H1 (cell line): ENCODE results near the gene FAM111A. TPM values are rescaled to one million over a fixed set of nuclear protein-coding genes. Genes with fewer than 3 reads are reported as not detected.

Source experiments
- CTCF ChIA-PET: fragments of 300-600 bp; sonication (Branson Sonifier 250); formaldehyde crosslinking; loops from one replicate; lab custom pipeline; 2021; ENCODE audit not compliant: partially characterized antibody; lab: Charles Lee
- POLR2A ChIA-PET: fragments of 300-600 bp; sonication (Branson Sonifier 250); formaldehyde crosslinking; loops from one replicate; lab custom pipeline; 2021; ENCODE audit warnings: inconsistent platforms; ENCODE audit not compliant: partially characterized antibody; lab: Charles Lee
- DNase-seq, 2 experiments: peaks; one replicate each; pipeline versions ENCODE4 v3.0.0 to v3.0.0-alpha.2; 2010 to 2022; ENCODE audit warnings: low spot score in 2 of 2, low read depth in 1 of 2, mixed read lengths in 1 of 2
- FAIRE-seq: peaks from 2 replicates; lab custom pipeline; 2011; peaks lifted over from hg19 to GRCh38; lab: Jason Lieb, UNC
- H2AFZ ChIP-seq: 2 replicates; pipeline ENCODE4 v1.8.1; 2012; ENCODE audit warnings: low read length, inconsistent platforms
- H2AK5ac ChIP-seq: 2 replicates; pipeline ENCODE4 v1.6.1; 2013; ENCODE audit warnings: low read depth, low read length
- H2BK120ac ChIP-seq: replicated peaks from 2 replicates; pipeline ENCODE3; 2013; ENCODE audit warnings: low read depth, low read length, inconsistent platforms
- H2BK12ac ChIP-seq: 2 replicates; pipeline ENCODE4 v1.6.1; 2013; ENCODE audit warnings: low read depth, low read length
- H2BK15ac ChIP-seq: 2 replicates; pipeline ENCODE4 v1.6.1; 2013; ENCODE audit warnings: low read length
- H2BK20ac ChIP-seq: 2 replicates; pipeline ENCODE4 v1.6.1; 2013; ENCODE audit warnings: low read length
- H2BK5ac ChIP-seq: 2 replicates; pipeline ENCODE4 v1.6.1; 2013; ENCODE audit warnings: low read depth, low read length
- H3K14ac ChIP-seq: 2 replicates; pipeline ENCODE4 v1.6.1; 2013; ENCODE audit warnings: inconsistent platforms; ENCODE audit not compliant: insufficient read length
- H3K18ac ChIP-seq: 2 replicates; pipeline ENCODE4 v1.6.1; 2013; ENCODE audit warnings: low read length; ENCODE audit errors: extremely low read depth
- H3K23ac ChIP-seq: 2 replicates; pipeline ENCODE4 v1.6.1; 2013; ENCODE audit warnings: inconsistent platforms; ENCODE audit not compliant: insufficient read length
- H3K23me2 ChIP-seq: 2 replicates; pipeline ENCODE4 v1.6.1; 2013; ENCODE audit warnings: low read depth, low read length
- H3K27ac ChIP-seq: 2 replicates; pipeline ENCODE4 v1.6.1; 2011; ENCODE audit warnings: low read depth, low read length, inconsistent platforms
- H3K27me3 ChIP-seq, 4 experiments: replicated peaks in 1 of 4; 1 replicate in 1 of 4; 2 replicates in 3 of 4; pipeline versions ENCODE4 v1.6.1 to v1.8.1; 2011 to 2013; ENCODE audit warnings: low read length in 3 of 4, mild to moderate bottlenecking in 3 of 4, inconsistent platforms in 2 of 4, mixed read lengths in 2 of 4, moderate library complexity in 1 of 4; ENCODE audit not compliant: control insufficient read depth in 3 of 4, insufficient read depth in 3 of 4; ENCODE audit errors: extremely low read depth in 1 of 4
- H3K36me3 ChIP-seq, 4 experiments: 2 replicates each; pipeline versions ENCODE4 v1.6.1 to v1.8.1; 2011 to 2013; ENCODE audit warnings: mild to moderate bottlenecking in 4 of 4, low read length in 3 of 4, moderate library complexity in 2 of 4, control low read depth in 1 of 4, inconsistent platforms in 1 of 4; ENCODE audit not compliant: insufficient read depth in 4 of 4, control insufficient read depth in 2 of 4
- H3K4ac ChIP-seq: replicated peaks from 2 replicates; pipeline ENCODE3; 2013; ENCODE audit warnings: low read length, low read depth, mixed read lengths, inconsistent platforms; ENCODE audit not compliant: insufficient read length
- H3K4me1 ChIP-seq, 4 experiments: replicated peaks in 1 of 4; 1 replicate in 1 of 4; 2 replicates in 3 of 4; pipeline versions ENCODE4 v1.6.1 to v1.8.1; 2011 to 2013; ENCODE audit warnings: low read length in 3 of 4, inconsistent platforms in 2 of 4, mixed read lengths in 1 of 4; ENCODE audit not compliant: insufficient read depth in 4 of 4, control insufficient read depth in 3 of 4
- H3K4me2 ChIP-seq, 2 experiments: 2 replicates each; pipeline versions ENCODE4 v1.6.1 to v1.8.1; 2011 to 2013; ENCODE audit warnings: low read depth in 2 of 2, low read length in 2 of 2, control low read depth in 1 of 2, inconsistent platforms in 1 of 2, mild to moderate bottlenecking in 1 of 2; ENCODE audit not compliant: insufficient read depth in 1 of 2
- H3K4me3 ChIP-seq, 4 experiments: fragments of 200-600, 300-600 bp in 1 of 4; sonication (generic), shearing (Covaris generic), sonication (Bioruptor Twin) in 1 of 4; 2 replicates each; pipeline versions ENCODE4 v1.5.1 to v1.8.1; 2011 to 2016; ENCODE audit warnings: low read length in 4 of 4, low read depth in 3 of 4, control low read depth in 2 of 4, inconsistent platforms in 2 of 4, mild to moderate bottlenecking in 2 of 4, mixed read lengths in 1 of 4, moderate library complexity in 1 of 4; ENCODE audit not compliant: insufficient read depth in 2 of 4; ENCODE audit errors: extremely low read depth in 1 of 4
- H3K56ac ChIP-seq: replicated peaks from 2 replicates; pipeline ENCODE3; 2013; ENCODE audit warnings: low read depth, mild to moderate bottlenecking, mixed read lengths, low read length, inconsistent platforms; ENCODE audit not compliant: insufficient read length
- H3K79me1 ChIP-seq: 2 replicates; pipeline ENCODE4 v1.6.1; 2013; ENCODE audit warnings: low read depth, low read length, control low read depth
- H3K79me2 ChIP-seq, 2 experiments: 2 replicates each; pipeline versions ENCODE4 v1.6.1 to v1.8.1; 2012 to 2013; ENCODE audit warnings: low read length in 2 of 2, mild to moderate bottlenecking in 2 of 2, inconsistent platforms in 1 of 2; ENCODE audit not compliant: insufficient read depth in 2 of 2, control insufficient read depth in 1 of 2
- H3K9ac ChIP-seq, 4 experiments: replicated peaks in 1 of 4; 1 replicate in 1 of 4; 2 replicates in 3 of 4; pipeline versions ENCODE4 v1.6.1 to v1.8.1; 2011 to 2013; ENCODE audit warnings: low read depth in 3 of 4, low read length in 3 of 4, control low read depth in 2 of 4, mild to moderate bottlenecking in 2 of 4, moderate library complexity in 2 of 4, inconsistent platforms in 1 of 4; ENCODE audit errors: extremely low read depth in 1 of 4
- H3K9me3 ChIP-seq, 2 experiments: 2 replicates each; pipeline versions ENCODE4 v1.6.1 to v1.8.1; 2012 to 2013; ENCODE audit warnings: mild to moderate bottlenecking in 2 of 2, moderate library complexity in 2 of 2, control low read depth in 1 of 2, inconsistent platforms in 1 of 2, low read depth in 1 of 2, low read length in 1 of 2, mixed read lengths in 1 of 2; ENCODE audit not compliant: insufficient read depth in 2 of 2
- H4K20me1 ChIP-seq, 2 experiments: replicated peaks in 1 of 2; 2 replicates each; pipeline versions ENCODE3 to v1.8.1; 2011 to 2013; ENCODE audit warnings: inconsistent platforms in 2 of 2, low read length in 2 of 2, mild to moderate bottlenecking in 1 of 2; ENCODE audit not compliant: insufficient read depth in 2 of 2, control insufficient read depth in 1 of 2
- H4K5ac ChIP-seq: 2 replicates; pipeline ENCODE4 v1.6.1; 2013; ENCODE audit warnings: low read length, low read depth, mixed read lengths, inconsistent platforms; ENCODE audit not compliant: insufficient read length
- H4K8ac ChIP-seq: 2 replicates; pipeline ENCODE4 v1.8.0; 2013; ENCODE audit warnings: mild to moderate bottlenecking, moderate library complexity, low read length, inconsistent platforms; ENCODE audit not compliant: insufficient read depth; ENCODE audit errors: extremely low read depth
- H4K91ac ChIP-seq: replicated peaks from 2 replicates; pipeline ENCODE3; 2013; ENCODE audit warnings: low read length, mixed read lengths, inconsistent platforms; ENCODE audit not compliant: insufficient read length
- CBX5 ChIP-seq: fragments of 300-800, 300-1000 bp; sonication (generic); IDR thresholded peaks from 2 replicates; pipeline ENCODE4 v1.7.1; 2016; ENCODE audit warnings: antibody characterized with exemption, low read length, low read depth
- CHD1 ChIP-seq: IDR thresholded peaks from 2 replicates; pipeline ENCODE4 v1.6.1; 2012; ENCODE audit warnings: low read depth, low read length, improper control_type of control experiment
- RAD21 ChIP-seq, 2 experiments: IDR thresholded peaks in 1 of 2; conservative IDR thresholded peaks in 1 of 2; 2 replicates each; pipeline ENCODE4 v1.6.1; 2011; ENCODE audit warnings: low read depth in 2 of 2, low read length in 2 of 2, improper control_type of control experiment in 1 of 2, inconsistent platforms in 1 of 2, mild to moderate bottlenecking in 1 of 2, moderate library complexity in 1 of 2
- RBBP5 ChIP-seq: IDR thresholded peaks from 2 replicates; pipeline ENCODE4 v1.7.1; 2012; ENCODE audit warnings: low read depth, mild to moderate bottlenecking, inconsistent platforms, low read length, moderate library complexity, borderline replicate concordance
- SIRT6 ChIP-seq: IDR thresholded peaks from one replicate; pipeline ENCODE4 v1.7.1; 2012; ENCODE audit warnings: low read length, inconsistent platforms
- TAF1 ChIP-seq: IDR thresholded peaks from 2 replicates; pipeline ENCODE4 v1.6.1; 2011; ENCODE audit warnings: mild to moderate bottlenecking, low read depth, low read length
- WGBS, 2 experiments: shearing (Covaris generic) in 1 of 2; methylation state at CpG; one replicate each; pipeline versions ENCODE4 v1.1.6 to v1.1.7; 2013 to 2015; ENCODE audit warnings: low lambda C conversion rate in 2 of 2, mixed read lengths in 2 of 2, inconsistent platforms in 1 of 2, low coverage in 1 of 2, missing lambda C conversion rate in 1 of 2; ENCODE audit not compliant: insufficient replicate concordance in 2 of 2, insufficient coverage in 1 of 2, insufficient read length in 1 of 2; ENCODE audit errors: extremely low coverage in 1 of 2, missing lambda C conversion rate in 1 of 2; 5-methylcytosine and 5-hydroxymethylcytosine counted together
- polyA plus RNA-seq, 7 experiments: library from polyadenylated mRNA; depleted of rRNA in 3 of 7; stranded (reverse) in 5 of 7; unstranded in 2 of 7; fragments of >200 nt in 5 of 7; fragments of 200-250 nt in 2 of 7; gene quantifications; 1 replicate in 5 of 7; 2 replicates in 1 of 7; 4 replicates in 1 of 7; pipeline versions ENCODE4 v1.2.1 to v1.2.3, GENCODE V29; 2011 to 2013; ENCODE audit warnings: missing spikeins in 2 of 7, mixed read lengths in 2 of 7
- total RNA-seq: library from RNA; stranded (reverse); fragmentation: NEBNext Ultra II Directional; extraction: Animal tissue kit (Norgen Biotek cat#: 25700); gene quantifications from 2 replicates; pipeline ENCODE4 v1.2.1, GENCODE V29; 2021
- TF ChIP-seq, protein P1 (sequence below): IDR thresholded peaks from 2 replicates; pipeline ENCODE4 v1.6.1; 2011; ENCODE audit warnings: low read length, improper control_type of control experiment

The FAM111A gene
- total and polyA plus RNA-seq, 2 of the 8 experiments (the other 6 are each of a cell fraction or from before 2014, with no cell fraction given): 10.2 to 29.9 TPM

DNA sequence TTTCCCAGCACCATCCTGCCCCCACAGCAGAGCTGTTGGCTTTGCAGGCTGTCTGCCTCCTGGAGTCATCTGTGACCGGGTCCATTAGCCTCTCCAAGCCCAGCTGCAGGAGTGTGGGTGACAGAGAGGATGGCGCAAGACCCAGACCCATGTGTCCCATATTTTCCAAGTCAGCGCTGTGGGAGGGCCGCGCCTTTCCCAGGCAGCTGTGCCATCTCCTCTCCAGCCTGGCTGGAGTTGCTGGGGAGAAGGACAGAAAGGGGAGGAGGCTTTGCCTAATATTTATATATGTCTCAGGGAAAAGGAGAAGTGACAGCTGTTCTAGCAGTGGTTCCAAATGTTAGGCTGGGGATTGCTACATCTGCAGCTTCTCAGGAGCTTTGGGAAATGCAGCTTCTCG lies 44.9 kb downstream of the FAM111A start:
- POLR2A ChIA-PET: interaction anchor here (1.3 to 9.4 kb wide), 2 partner anchors 14 to 16 kb away, joined by 3 to 79 read pairs; partner anchors contain the start of gene DTX4
- H4K8ac ChIP-seq: no peak overlapping the region
- H2BK12ac ChIP-seq: no peak overlapping the region
- no peak overlapping the region for H2AK5ac ChIP-seq
- no peak overlapping the region for H2BK15ac ChIP-seq
- H2BK120ac ChIP-seq: no peak overlapping the region
- DNase-seq (no peak), FAIRE-seq (no peak)
- peaks cover 0 to 4% (median 0%) of the 10 kb centered on the region in 4 experiments; a peak in 2 of 7 replicates for H3K4me1 ChIP-seq
- no peaks in the 10 kb centered on the region for H3K27me3 ChIP-seq
- H2AFZ ChIP-seq: no peak overlapping the region
- H4K91ac ChIP-seq: no peak overlapping the region
- H3K79me1 ChIP-seq: peaks cover 2% of the 10 kb centered on the region; the same call in 1 of the 2 replicates
- H3K9ac ChIP-seq: no peak overlapping the region
- no peak overlapping the region for H2BK5ac ChIP-seq
- H3K36me3 ChIP-seq: peaks cover 4 to 43% (median 23%) of the 10 kb centered on the region in 4 experiments; a peak in 6 of 8 replicates
- CTCF ChIA-PET: interaction anchor here (0.8 to 9.5 kb wide), 10 partner anchors 8 to 243 kb away, joined by 3 to 201 read pairs (median 24); partner anchors contain the start of gene DTX4
- H3K4ac ChIP-seq: no peak overlapping the region
- H3K79me2 ChIP-seq: 0 out of 4 replicates have a peak, but pooled peaks cover 0 to 8% of the 10 kb centered on the region in 2 experiments
- no peaks in the 10 kb centered on the region for H3K23me2 ChIP-seq
- no peak overlapping the region for H3K4me2 ChIP-seq
- H3K56ac ChIP-seq: no peak overlapping the region
- no peak overlapping the region for H4K5ac ChIP-seq
- H3K4me3 ChIP-seq: no peak overlapping the region
- H2BK20ac ChIP-seq: no peak overlapping the region
- H3K18ac ChIP-seq: no peak overlapping the region
- no peak overlapping the region for H3K14ac ChIP-seq
- H3K27ac ChIP-seq: no peak overlapping the region
- TF ChIP-seq CHD1 (no peak), SIRT6 (no peak), TAF1 (no peak), RAD21 (IDR thresholded peaks at IDR 0.05 in 1 of 2, conservative IDR thresholded peaks at IDR 0.05 in 1 of 2; ENCODE audit: low read depth in 2 of 2, low read length in 2 of 2) (no peak), CBX5 (no peak), RBBP5 (no peak)
- TF ChIP-seq, protein P1, sequence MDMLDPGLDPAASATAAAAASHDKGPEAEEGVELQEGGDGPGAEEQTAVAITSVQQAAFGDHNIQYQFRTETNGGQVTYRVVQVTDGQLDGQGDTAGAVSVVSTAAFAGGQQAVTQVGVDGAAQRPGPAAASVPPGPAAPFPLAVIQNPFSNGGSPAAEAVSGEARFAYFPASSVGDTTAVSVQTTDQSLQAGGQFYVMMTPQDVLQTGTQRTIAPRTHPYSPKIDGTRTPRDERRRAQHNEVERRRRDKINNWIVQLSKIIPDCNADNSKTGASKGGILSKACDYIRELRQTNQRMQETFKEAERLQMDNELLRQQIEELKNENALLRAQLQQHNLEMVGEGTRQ: no peak
- H3K9me3 ChIP-seq: no peaks in the 10 kb centered on the region
- H4K20me1 ChIP-seq: peaks cover 2 to 3% of the 10 kb centered on the region in 2 experiments
- H3K23ac ChIP-seq: no peak overlapping the region
- 93% methylated on average over 6 of the region's 6 CpGs; no CpG with 5 or more reads in 1 of the 2 experiments for WGBS, 2 experiments
